OCI-LY1 (cell line): Measurements from ENCODE around the gene SLC2A13.
"Not testable (repeated sequence)": the region's sequence is repeated elsewhere in the genome, so short reads cannot be mapped to it uniquely, and the experiment has no call there.

Experiments
- H2AFZ ChIP-seq: fragments of 200-600 bp; sonication (generic), shearing (Covaris generic); 2 replicates; pipeline ENCODE4 v1.6.0; 2014; ENCODE audit warnings: antibody characterized with exemption, mild to moderate bottlenecking, low read length
- H3F3A ChIP-seq: fragments of 200-600 bp; sonication (generic), shearing (Covaris generic); 2 replicates; pipeline ENCODE4 v1.6.0; 2014; ENCODE audit warnings: mild to moderate bottlenecking, antibody characterized with exemption, low read length, moderate library complexity; ENCODE audit not compliant: insufficient read depth
- H3K27ac ChIP-seq: fragments of 200-600 bp; sonication (generic); 2 replicates; pipeline ENCODE4 v1.5.1; 2014; ENCODE audit warnings: low read length, mixed run types, mild to moderate bottlenecking, low read depth; ENCODE audit not compliant: poor library complexity, severe bottlenecking
- H3K27me3 ChIP-seq: fragments of 200-600 bp; sonication (generic); 2 replicates; pipeline ENCODE4 v1.6.0; 2014; ENCODE audit warnings: antibody characterized with exemption, mild to moderate bottlenecking, low read length, moderate library complexity; ENCODE audit not compliant: insufficient read depth
- H3K36me3 ChIP-seq: fragments of 200-600 bp; sonication (generic); 2 replicates; pipeline ENCODE4 v1.6.1; 2014; ENCODE audit warnings: mild to moderate bottlenecking, antibody characterized with exemption, low read length, moderate library complexity, mixed read lengths; ENCODE audit not compliant: insufficient read depth
- H3K4me1 ChIP-seq: fragments of 200-600 bp; sonication (generic); 2 replicates; pipeline ENCODE4 v1.5.1; 2014; ENCODE audit warnings: mild to moderate bottlenecking, low read length, moderate library complexity; ENCODE audit not compliant: insufficient read depth, severe bottlenecking
- H3K4me2 ChIP-seq: fragments of 200-600 bp; sonication (generic), shearing (Covaris generic); 2 replicates; pipeline ENCODE4 v1.6.1; 2014; ENCODE audit warnings: low read length
- H3K4me3 ChIP-seq: fragments of 200-600 bp; sonication (generic); 2 replicates; pipeline ENCODE4 v1.5.1; 2014; ENCODE audit warnings: low read length, low read depth, mild to moderate bottlenecking, mixed read lengths; ENCODE audit not compliant: poor library complexity, severe bottlenecking
- H3K79me2 ChIP-seq: fragments of 200-600 bp; shearing (Covaris generic); 2 replicates; pipeline ENCODE4 v1.6.1; 2016; ENCODE audit warnings: mixed run types, low read length, mixed read lengths; ENCODE audit not compliant: insufficient read depth
- H3K9ac ChIP-seq: fragments of 200-600 bp; sonication (generic), shearing (Covaris generic); 2 replicates; pipeline ENCODE4 v1.6.1; 2014; ENCODE audit warnings: mild to moderate bottlenecking, low read length, mixed read lengths
- H3K9me2 ChIP-seq: fragments of 200-600 bp; sonication (generic), shearing (Covaris generic); 2 replicates; pipeline ENCODE4 v1.6.1; 2014; ENCODE audit warnings: low read depth, mild to moderate bottlenecking, low read length, mixed read lengths
- H3K9me3 ChIP-seq: fragments of 200-600 bp; shearing (Covaris generic); 2 replicates; pipeline ENCODE4 v1.6.1; 2014; ENCODE audit warnings: low read length, mixed read lengths
- H4K20me1 ChIP-seq: fragments of 200-600 bp; sonication (generic), shearing (Covaris generic); 2 replicates; pipeline ENCODE4 v1.6.0; 2016; ENCODE audit warnings: mild to moderate bottlenecking, low read length; ENCODE audit not compliant: insufficient read depth
- EZH2 ChIP-seq: fragments of 200-600 bp; sonication (generic), shearing (Covaris generic); IDR thresholded peaks from 2 replicates; pipeline ENCODE4 v1.8.0; 2017; ENCODE audit warnings: borderline replicate concordance, mixed run types, mild to moderate bottlenecking, antibody characterized with exemption, low read length, moderate library complexity, mixed read lengths
- TF ChIP-seq, protein P1 (sequence below): fragments of 200-600 bp; sonication (generic), shearing (Covaris generic); IDR thresholded peaks from 2 replicates; pipeline ENCODE4 v1.5.1; 2017; ENCODE audit warnings: mild to moderate bottlenecking, antibody characterized with exemption, low read length, moderate library complexity, mixed read lengths

SLC2A13 gene

DNA sequence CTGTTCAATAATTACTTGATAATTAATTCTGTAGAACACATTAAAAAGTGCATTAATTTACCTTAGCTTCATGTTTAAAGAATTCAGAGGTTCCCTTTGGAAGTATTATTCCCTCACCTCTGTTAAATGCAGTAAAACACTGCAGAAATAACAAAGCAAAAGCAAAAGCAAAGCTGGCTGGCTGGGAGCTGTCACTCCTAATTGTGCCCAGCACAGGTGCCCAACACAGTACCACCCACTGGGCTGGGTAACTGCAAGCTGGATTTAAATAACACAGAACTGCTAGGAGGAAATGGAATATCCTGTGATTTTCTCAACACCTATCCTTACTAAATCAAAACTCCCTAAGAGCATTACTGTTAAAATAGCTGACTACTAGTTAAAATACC lies 72.6 kb downstream of the SLC2A13 start:
- no peak overlapping the region for H3K9ac ChIP-seq
- no peak overlapping the region for H3K27ac ChIP-seq
- no peak overlapping the region for H3K4me2 ChIP-seq
- no peaks in the 10 kb centered on the region for H3K27me3 ChIP-seq
- no peaks in the 10 kb centered on the region for H3K36me3 ChIP-seq
- no peak overlapping the region for H3K4me3 ChIP-seq
- 0 out of 2 replicates have a peak, but pooled peaks cover 4% of the 10 kb centered on the region for H3F3A ChIP-seq
- no peaks in the 10 kb centered on the region for H3K9me3 ChIP-seq
- no peaks in the 10 kb centered on the region for H3K9me2 ChIP-seq
- no peaks in the 10 kb centered on the region for H3K79me2 ChIP-seq
- no peak overlapping the region for H2AFZ ChIP-seq
- TF ChIP-seq, protein P1, sequence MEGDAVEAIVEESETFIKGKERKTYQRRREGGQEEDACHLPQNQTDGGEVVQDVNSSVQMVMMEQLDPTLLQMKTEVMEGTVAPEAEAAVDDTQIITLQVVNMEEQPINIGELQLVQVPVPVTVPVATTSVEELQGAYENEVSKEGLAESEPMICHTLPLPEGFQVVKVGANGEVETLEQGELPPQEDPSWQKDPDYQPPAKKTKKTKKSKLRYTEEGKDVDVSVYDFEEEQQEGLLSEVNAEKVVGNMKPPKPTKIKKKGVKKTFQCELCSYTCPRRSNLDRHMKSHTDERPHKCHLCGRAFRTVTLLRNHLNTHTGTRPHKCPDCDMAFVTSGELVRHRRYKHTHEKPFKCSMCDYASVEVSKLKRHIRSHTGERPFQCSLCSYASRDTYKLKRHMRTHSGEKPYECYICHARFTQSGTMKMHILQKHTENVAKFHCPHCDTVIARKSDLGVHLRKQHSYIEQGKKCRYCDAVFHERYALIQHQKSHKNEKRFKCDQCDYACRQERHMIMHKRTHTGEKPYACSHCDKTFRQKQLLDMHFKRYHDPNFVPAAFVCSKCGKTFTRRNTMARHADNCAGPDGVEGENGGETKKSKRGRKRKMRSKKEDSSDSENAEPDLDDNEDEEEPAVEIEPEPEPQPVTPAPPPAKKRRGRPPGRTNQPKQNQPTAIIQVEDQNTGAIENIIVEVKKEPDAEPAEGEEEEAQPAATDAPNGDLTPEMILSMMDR: no peak
- no peak for TF ChIP-seq EZH2
- H3K4me1 ChIP-seq: peaks cover 10% of the 10 kb centered on the region
- no peaks in the 10 kb centered on the region for H4K20me1 ChIP-seq

DNA sequence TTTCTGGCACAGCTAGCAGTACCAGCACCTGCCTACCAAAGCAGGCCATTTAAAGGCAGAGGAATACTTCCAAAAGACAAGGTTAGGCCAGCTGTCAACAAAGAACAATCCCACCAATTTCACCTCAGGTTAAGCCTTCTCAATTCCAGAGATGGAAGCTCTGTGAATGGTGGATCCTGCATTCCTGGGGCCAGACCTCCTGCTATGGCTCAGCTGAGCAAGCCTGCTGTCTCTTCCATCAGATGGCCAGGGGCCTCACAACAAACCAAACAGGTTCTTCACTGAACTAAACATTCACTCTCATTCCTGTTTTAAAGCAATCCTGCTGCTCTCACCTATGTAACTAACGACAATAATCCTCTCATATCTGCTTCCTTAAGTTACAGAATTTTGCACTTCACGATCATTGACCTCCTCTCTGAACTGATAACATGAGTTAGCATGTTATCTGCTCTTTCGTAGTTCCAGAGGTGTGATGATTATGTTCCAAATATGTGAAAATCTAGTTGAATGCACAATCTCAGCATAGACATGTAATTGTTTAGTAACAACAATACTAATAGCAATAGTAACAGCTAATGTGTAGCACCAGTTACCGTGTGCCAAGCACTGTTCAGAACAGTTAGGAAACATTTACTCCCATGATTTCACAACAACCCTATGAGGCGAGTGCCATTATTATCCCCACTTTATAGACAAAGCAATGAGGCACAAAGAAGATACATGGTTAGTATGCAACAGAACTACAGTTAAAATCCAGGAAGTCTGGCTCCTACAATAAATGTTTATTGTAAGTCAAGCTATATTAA lies 73.2 kb downstream of the SLC2A13 start:
- Histone ChIP-seq H3K4me3 (no peak overlapping the region), H3F3A (0 out of 2 replicates have a peak, but pooled peaks cover 4% of the 10 kb centered on the region), H3K79me2 (no peaks in the 10 kb centered on the region), H3K4me2 (no peak overlapping the region), H3K9me3 (no peaks in the 10 kb centered on the region), H3K27me3 (no peaks in the 10 kb centered on the region), H3K9me2 (no peaks in the 10 kb centered on the region), H3K9ac (no peak overlapping the region), H3K27ac (no peak overlapping the region), H3K36me3 (no peaks in the 10 kb centered on the region), H2AFZ (no peak overlapping the region), H4K20me1 (no peaks in the 10 kb centered on the region), H3K4me1 (peaks cover 10% of the 10 kb centered on the region)
- TF ChIP-seq EZH2: no peak
- TF ChIP-seq, protein P1: no peak

DNA sequence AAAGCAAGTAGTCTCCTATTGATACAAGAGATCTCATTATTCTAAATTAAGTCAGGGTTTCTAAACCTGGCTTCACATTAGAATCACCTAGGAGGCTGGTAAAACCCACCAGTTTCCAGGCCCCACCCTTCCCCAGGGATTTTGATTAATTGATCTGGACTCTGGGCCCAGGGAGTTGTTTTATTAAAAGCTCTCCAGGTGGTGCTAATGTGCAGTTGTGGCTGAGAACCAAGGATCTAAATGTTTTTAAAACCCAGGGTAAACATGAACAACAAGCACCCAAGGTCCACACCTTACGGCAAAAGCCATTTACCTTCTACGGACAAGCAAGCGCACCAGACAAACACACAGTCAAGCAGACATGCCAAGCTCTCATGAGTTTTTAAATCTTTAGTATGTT lies 73.9 kb downstream of the SLC2A13 start:
- no peak overlapping the region for H3K27ac ChIP-seq
- no peaks in the 10 kb centered on the region for H3K27me3 ChIP-seq
- H3K4me3 ChIP-seq: no peak overlapping the region
- TF ChIP-seq, protein P1: no peak
- TF ChIP-seq EZH2: no peak
- no peak overlapping the region for H2AFZ ChIP-seq
- H4K20me1 ChIP-seq: no peaks in the 10 kb centered on the region
- no peaks in the 10 kb centered on the region for H3K9me3 ChIP-seq
- no peak overlapping the region for H3K4me2 ChIP-seq
- H3K79me2 ChIP-seq: no peaks in the 10 kb centered on the region
- peaks cover 5% of the 10 kb centered on the region; the same call in 1 of the 2 replicates for H3K36me3 ChIP-seq
- H3K4me1 ChIP-seq: peaks cover 10% of the 10 kb centered on the region
- no peak overlapping the region for H3K9ac ChIP-seq
- no peaks in the 10 kb centered on the region for H3K9me2 ChIP-seq
- H3F3A ChIP-seq: 0 out of 2 replicates have a peak, but pooled peaks cover 3% of the 10 kb centered on the region

DNA sequence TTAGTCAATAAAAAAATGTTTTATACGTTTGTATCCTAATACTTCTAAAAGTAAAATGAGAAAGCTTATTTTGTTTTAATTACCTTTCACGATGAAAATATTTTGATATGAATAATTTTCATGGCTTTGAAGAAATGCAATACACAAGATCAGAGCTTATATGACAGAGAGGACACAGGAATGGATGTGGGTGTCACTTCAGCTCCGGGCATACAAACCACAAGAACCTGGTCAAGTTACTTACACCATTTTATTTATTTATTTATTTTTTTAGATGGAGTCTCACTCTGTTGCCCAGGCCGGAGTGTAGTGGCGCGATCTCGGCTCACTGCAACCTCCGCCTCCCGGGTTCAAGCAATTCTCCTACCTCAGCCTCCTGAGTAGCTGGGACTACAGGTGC lies 74.9 kb downstream of the SLC2A13 start:
- not testable (repeated sequence) for H3K4me1 ChIP-seq, H4K20me1 ChIP-seq, H3K4me2 ChIP-seq, H3F3A ChIP-seq, H3K9me3 ChIP-seq, H3K9me2 ChIP-seq, H2AFZ ChIP-seq, H3K4me3 ChIP-seq, H3K27ac ChIP-seq, H3K9ac ChIP-seq, H3K79me2 ChIP-seq, H3K27me3 ChIP-seq, H3K36me3 ChIP-seq
